ENCODE data around the gene PIP4K2C. TPM values are rescaled to one million over a fixed set of nuclear protein-coding genes. Genes with fewer than 3 reads are reported as not detected.

The PIP4K2C gene
- total RNA-seq, 1 experiment from 2014 or later = 48.7 TPM

GRCh38 chr12:57549203-57549908, 41.6 kb upstream of the PIP4K2C start:
- Histone ChIP-seq H3K27me3 (ENCODE audit: insufficient read depth, low read depth) (no peaks in the 10 kb centered on the region), H3K9me2 (ENCODE audit: insufficient read depth) (no peaks in the 10 kb centered on the region), H3K4me2 (no peak overlapping the region), H3K27ac (no peak overlapping the region), H4K20me1 (ENCODE audit: insufficient read depth) (peaks cover 10% of the 10 kb centered on the region; the same call in 1 of the 2 replicates), H3F3A (ENCODE audit: insufficient read depth, low read depth) (peaks cover 13% of the 10 kb centered on the region; the same call in 1 of the 2 replicates), H3K79me2 (ENCODE audit: low read depth) (peaks cover 23% of the 10 kb centered on the region), H3K4me3 (no peak overlapping the region), H2AFZ (no peak overlapping the region), H3K9me3 (ENCODE audit: insufficient read depth, low read depth) (no peaks in the 10 kb centered on the region), H3K4me1 (replicated peaks; ENCODE audit: insufficient read depth) (peaks cover 9% of the 10 kb centered on the region), H3K36me3 (ENCODE audit: low read depth) (no peaks in the 10 kb centered on the region)
- intact Hi-C loops (cut with micrococcal nuclease; ENCODE audit: unreplicated experiment) = no loop called here
- ChIA-PET POLR2A (ENCODE audit: unreplicated experiment) (no interaction called here), CTCF (no interaction called here)
- no TSS peak for BruUV-seq (replicated peaks)
- TF ChIP-seq EZH2 (IDR thresholded peaks at IDR 0.05; ENCODE audit: low read depth) = no peak
- TF ChIP-seq CTCF (conservative IDR thresholded peaks at IDR 0.05) = no peak
- no peak for DNase-seq

GRCh38 chr12:57549909-57550640, 40.9 kb upstream of the PIP4K2C start, which contains the start of gene KIF5A:
Gene KIF5A (plus strand): TSS chr12:57550044. CDS start chr12:57550272, 228 bp downstream.
- CTCF ChIA-PET = no interaction called here
- no peaks in the 10 kb centered on the region for H3K9me3 ChIP-seq (ENCODE audit: insufficient read depth, low read depth)
- no peak for DNase-seq
- intact Hi-C loops (cut with micrococcal nuclease; ENCODE audit: unreplicated experiment) = no loop called here
- POLR2A ChIA-PET (ENCODE audit: unreplicated experiment) = no interaction called here
- peaks cover 5% of the 10 kb centered on the region; the same call in 1 of the 2 replicates for H4K20me1 ChIP-seq (ENCODE audit: insufficient read depth)
- H3K4me3 ChIP-seq = no peak within 1 kb of the TSS
- H3K36me3 ChIP-seq (ENCODE audit: low read depth) = no peaks in the 10 kb centered on the region
- no peak within 1 kb of the TSS for H3K27ac ChIP-seq
- H3K4me2 ChIP-seq = no peak within 1 kb of the TSS
- peaks cover 19% of the 10 kb centered on the region for H3K79me2 ChIP-seq (ENCODE audit: low read depth)
- no peaks in the 10 kb centered on the region for H3K9me2 ChIP-seq (ENCODE audit: insufficient read depth)
- BruUV-seq (replicated peaks) = no TSS peak
- H3K4me1 ChIP-seq (replicated peaks; ENCODE audit: insufficient read depth) = peaks cover 9% of the 10 kb centered on the region
- no peak within 1 kb of the TSS for H2AFZ ChIP-seq
- peaks cover 13% of the 10 kb centered on the region; the same call in 1 of the 2 replicates for H3F3A ChIP-seq (ENCODE audit: insufficient read depth, low read depth)
- no peak for TF ChIP-seq CTCF (conservative IDR thresholded peaks at IDR 0.05)
- TF ChIP-seq EZH2 (IDR thresholded peaks at IDR 0.05; ENCODE audit: low read depth) = no peak
- H3K27me3 ChIP-seq (ENCODE audit: insufficient read depth, low read depth) = no peaks in the 10 kb centered on the region

GRCh38 chr12:57550641-57551549, 40.1 kb upstream of the PIP4K2C start:
- DNase-seq = no peak
- CTCF ChIA-PET = no interaction called here
- no peaks in the 10 kb centered on the region for H3K36me3 ChIP-seq (ENCODE audit: low read depth)
- H3K9me2 ChIP-seq (ENCODE audit: insufficient read depth) = no peaks in the 10 kb centered on the region
- no peaks in the 10 kb centered on the region for H3K9me3 ChIP-seq (ENCODE audit: insufficient read depth, low read depth)
- H3K4me3 ChIP-seq = no peak overlapping the region
- H3K79me2 ChIP-seq (ENCODE audit: low read depth) = peaks cover 10% of the 10 kb centered on the region; the same call in 1 of the 2 replicates
- no TSS peak for BruUV-seq (replicated peaks)
- intact Hi-C loops (cut with micrococcal nuclease; ENCODE audit: unreplicated experiment) = no loop called here
- H4K20me1 ChIP-seq (ENCODE audit: insufficient read depth) = no peaks in the 10 kb centered on the region
- TF ChIP-seq CTCF (conservative IDR thresholded peaks at IDR 0.05) (no peak), EZH2 (IDR thresholded peaks at IDR 0.05; ENCODE audit: low read depth) (no peak)
- H3K27ac ChIP-seq = no peak overlapping the region
- H3K27me3 ChIP-seq (ENCODE audit: insufficient read depth, low read depth) = no peaks in the 10 kb centered on the region
- H3K4me1 ChIP-seq (replicated peaks; ENCODE audit: insufficient read depth) = peaks cover 2% of the 10 kb centered on the region
- H2AFZ ChIP-seq = no peak overlapping the region
- POLR2A ChIA-PET (ENCODE audit: unreplicated experiment) = no interaction called here
- H3F3A ChIP-seq (ENCODE audit: insufficient read depth, low read depth) = peaks cover 5% of the 10 kb centered on the region; the same call in 1 of the 2 replicates
- no peak overlapping the region for H3K4me2 ChIP-seq

Measured in PC-9 (cell line).